H9 (cell line): ENCODE data around the gene NCMAP. TPM values are rescaled to one million over a fixed set of nuclear protein-coding genes. Genes with fewer than 3 reads are reported as not detected.

Experiments
- DNase-seq: peaks from one replicate; pipeline ENCODE4 v3.0.0-alpha.2; 2017
- H2AFZ ChIP-seq: one replicate; pipeline ENCODE4 v1.6.1; 2013; ENCODE audit warnings: mild to moderate bottlenecking, low read length, control low read depth, moderate library complexity
- H2AK5ac ChIP-seq: 2 replicates; pipeline ENCODE4 v1.6.1; 2013; ENCODE audit warnings: low read length, control low read depth, mixed read lengths; ENCODE audit not compliant: insufficient read length
- H2BK120ac ChIP-seq: one replicate; pipeline ENCODE4 v1.6.1; 2013; ENCODE audit warnings: low read depth, mild to moderate bottlenecking, low read length, control low read depth, inconsistent platforms; ENCODE audit not compliant: poor library complexity, severe bottlenecking
- H2BK12ac ChIP-seq: 2 replicates; pipeline ENCODE4 v1.6.1; 2013; ENCODE audit warnings: low read length, control low read depth, mixed read lengths, low read depth; ENCODE audit not compliant: insufficient read length
- H2BK15ac ChIP-seq: 2 replicates; pipeline ENCODE4 v1.6.1; 2013; ENCODE audit warnings: low read depth, low read length, control low read depth
- H2BK20ac ChIP-seq: one replicate; pipeline ENCODE4 v1.6.1; 2013; ENCODE audit warnings: low read depth, mild to moderate bottlenecking, low read length, control low read depth, inconsistent platforms; ENCODE audit not compliant: poor library complexity, severe bottlenecking
- H2BK5ac ChIP-seq: 2 replicates; pipeline ENCODE4 v1.6.1; 2013; ENCODE audit warnings: low read length, control low read depth, mixed read lengths; ENCODE audit not compliant: insufficient read length
- H3K14ac ChIP-seq: 2 replicates; pipeline ENCODE4 v1.6.1; 2013; ENCODE audit warnings: low read length, control low read depth; ENCODE audit not compliant: insufficient read depth
- H3K18ac ChIP-seq: 2 replicates; pipeline ENCODE4 v1.6.1; 2013; ENCODE audit warnings: low read depth, mild to moderate bottlenecking, mixed read lengths, low read length, control low read depth; ENCODE audit not compliant: insufficient read length
- H3K23ac ChIP-seq: 2 replicates; pipeline ENCODE4 v1.6.1; 2013; ENCODE audit warnings: low read length, control low read depth, mixed read lengths, low read depth; ENCODE audit not compliant: insufficient read length
- H3K23me2 ChIP-seq: 2 replicates; pipeline ENCODE4 v1.6.1; 2013; ENCODE audit warnings: low read depth, mild to moderate bottlenecking, mixed read lengths, low read length, control low read depth; ENCODE audit not compliant: insufficient read length, poor library complexity, severe bottlenecking
- H3K27ac ChIP-seq: 2 replicates; pipeline ENCODE4 v1.5.1; 2013; ENCODE audit warnings: low read length, control low read depth, mixed read lengths, low read depth; ENCODE audit not compliant: insufficient read length
- H3K27me3 ChIP-seq: 2 replicates; pipeline ENCODE4 v1.6.1; 2013; ENCODE audit warnings: low read length, control low read depth, inconsistent platforms; ENCODE audit not compliant: insufficient read depth
- H3K4ac ChIP-seq: 2 replicates; pipeline ENCODE4 v1.6.1; 2013; ENCODE audit warnings: low read depth, mild to moderate bottlenecking, control low read depth, inconsistent platforms, low read length, moderate library complexity
- H3K4me1 ChIP-seq: 2 replicates; pipeline ENCODE4 v1.6.1; 2013; ENCODE audit warnings: low read length, control low read depth, inconsistent platforms; ENCODE audit not compliant: insufficient read depth
- H3K4me2 ChIP-seq: 2 replicates; pipeline ENCODE4 v1.6.1; 2013; ENCODE audit warnings: low read length, control low read depth, mixed read lengths; ENCODE audit not compliant: insufficient read length, insufficient read depth
- H3K56ac ChIP-seq: 2 replicates; pipeline ENCODE4 v1.6.1; 2013; ENCODE audit warnings: low read depth, mild to moderate bottlenecking, mixed read lengths, low read length, control low read depth; ENCODE audit not compliant: insufficient read length
- H3K79me1 ChIP-seq: 2 replicates; pipeline ENCODE4 v1.6.1; 2013; ENCODE audit warnings: low read depth, mild to moderate bottlenecking, moderate library complexity, low read length, control low read depth, inconsistent platforms; ENCODE audit not compliant: insufficient read depth, poor library complexity, severe bottlenecking
- H3K79me2 ChIP-seq: 2 replicates; pipeline ENCODE4 v1.6.1; 2013; ENCODE audit warnings: low read length, control low read depth, inconsistent platforms; ENCODE audit not compliant: insufficient read depth
- H3K9ac ChIP-seq: 2 replicates; pipeline ENCODE4 v1.6.1; 2013; ENCODE audit warnings: low read length, control low read depth, mixed read lengths; ENCODE audit not compliant: insufficient read length; ENCODE audit errors: extremely low read depth
- H3K9me3 ChIP-seq: one replicate; pipeline ENCODE4 v1.6.1; 2013; ENCODE audit warnings: low read depth, low read length, inconsistent platforms; ENCODE audit not compliant: control insufficient read depth
- H3T11ph ChIP-seq: one replicate; pipeline ENCODE4 v1.6.1; 2013; ENCODE audit warnings: mild to moderate bottlenecking, low read length, control low read depth, inconsistent platforms
- H4K20me1 ChIP-seq: one replicate; pipeline ENCODE4 v1.6.1; 2013; ENCODE audit not compliant: control insufficient read depth, insufficient read length, insufficient read depth
- H4K5ac ChIP-seq: 2 replicates; pipeline ENCODE4 v1.6.1; 2013; ENCODE audit warnings: low read depth, mild to moderate bottlenecking, mixed read lengths, low read length, control low read depth; ENCODE audit not compliant: insufficient read length
- H4K8ac ChIP-seq: replicated peaks from 2 replicates; pipeline ENCODE4 v1.6.1; 2013; ENCODE audit warnings: low read length, control low read depth, mixed read lengths, low read depth; ENCODE audit not compliant: insufficient read length
- H4K91ac ChIP-seq: 2 replicates; pipeline ENCODE4 v1.6.1; 2013; ENCODE audit warnings: low read depth, mild to moderate bottlenecking, moderate library complexity, mixed read lengths, low read length, control low read depth; ENCODE audit not compliant: insufficient read length
- H3K27ac Mint-ChIP-seq, 3 experiments: 2 replicates in 2 of 3; 3 replicates in 1 of 3; pipeline ENCODE4 v1.8.0; 2020 to 2021; ENCODE audit warnings: mixed read lengths in 3 of 3, mild to moderate bottlenecking in 1 of 3, moderate library complexity in 1 of 3
- H3K27me3 Mint-ChIP-seq: 2 replicates; pipeline ENCODE4 v1.8.0; 2021; ENCODE audit warnings: low read depth, mild to moderate bottlenecking, moderate library complexity, mixed read lengths
- H3K36me3 Mint-ChIP-seq, 3 experiments: 2 replicates in 2 of 3; 3 replicates in 1 of 3; pipeline ENCODE4 v1.8.0; 2020 to 2021; ENCODE audit warnings: low read depth in 3 of 3, mixed read lengths in 3 of 3; ENCODE audit not compliant: insufficient read depth in 1 of 3
- H3K4me1 Mint-ChIP-seq, 2 experiments: 2 replicates each; pipeline ENCODE4 v1.8.0; 2020; ENCODE audit warnings: mixed read lengths in 2 of 2
- H3K4me3 Mint-ChIP-seq, 2 experiments: 2 replicates in 1 of 2; 3 replicates in 1 of 2; pipeline ENCODE4 v1.8.0; 2020 to 2021; ENCODE audit warnings: mild to moderate bottlenecking in 2 of 2, mixed read lengths in 2 of 2, moderate library complexity in 1 of 2
- H3K9me3 Mint-ChIP-seq, 2 experiments: 2 replicates in 1 of 2; 3 replicates in 1 of 2; pipeline ENCODE4 v1.8.0; 2020; ENCODE audit warnings: mild to moderate bottlenecking in 2 of 2, mixed read lengths in 2 of 2, moderate library complexity in 1 of 2
- WGBS: extraction: QIAGEN DNeasy Blood & Tissue Kit; methylation state at CpG from one replicate; pipeline ENCODE4 v1.1.7; 2013; ENCODE audit warnings: missing lambda C conversion rate, low lambda C conversion rate, mixed read lengths; ENCODE audit not compliant: insufficient read length; ENCODE audit errors: extremely low coverage; 5-methylcytosine and 5-hydroxymethylcytosine counted together
- total RNA-seq: library from RNA; stranded (reverse); gene quantifications from 2 replicates; pipeline ENCODE4 v1.2.1, GENCODE V29; 2021
- TF ChIP-seq, protein P1 (sequence below): fragments of 200-600 bp; sonication (generic); conservative IDR thresholded peaks from 3 replicates; pipeline ENCODE4 v1.8.0; 2021; ENCODE audit warnings: antibody characterized with exemption, mild to moderate bottlenecking

The NCMAP gene
- total RNA-seq, 1 experiment from 2014 or later = 0.35 TPM

DNA sequence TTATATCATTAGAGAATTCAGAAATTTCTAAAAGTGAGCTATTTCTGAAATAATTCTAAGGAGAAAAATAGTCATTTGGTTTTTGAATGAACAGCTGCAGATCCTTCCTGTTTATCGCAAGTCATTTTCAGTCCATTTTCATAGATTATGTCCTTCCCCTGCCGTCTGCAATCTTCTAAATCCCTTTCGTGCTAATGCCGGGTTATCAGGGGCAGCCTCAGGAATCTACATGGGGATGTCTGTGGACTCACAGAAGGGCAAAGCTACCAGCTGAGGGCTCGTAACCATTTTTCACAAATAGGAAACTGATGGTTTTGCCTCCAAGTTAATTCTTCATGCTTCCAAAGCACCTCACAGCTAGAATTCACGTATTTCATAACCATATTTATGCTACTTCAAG lies 30.3 kb upstream of the NCMAP start:
- TF ChIP-seq, protein P1, sequence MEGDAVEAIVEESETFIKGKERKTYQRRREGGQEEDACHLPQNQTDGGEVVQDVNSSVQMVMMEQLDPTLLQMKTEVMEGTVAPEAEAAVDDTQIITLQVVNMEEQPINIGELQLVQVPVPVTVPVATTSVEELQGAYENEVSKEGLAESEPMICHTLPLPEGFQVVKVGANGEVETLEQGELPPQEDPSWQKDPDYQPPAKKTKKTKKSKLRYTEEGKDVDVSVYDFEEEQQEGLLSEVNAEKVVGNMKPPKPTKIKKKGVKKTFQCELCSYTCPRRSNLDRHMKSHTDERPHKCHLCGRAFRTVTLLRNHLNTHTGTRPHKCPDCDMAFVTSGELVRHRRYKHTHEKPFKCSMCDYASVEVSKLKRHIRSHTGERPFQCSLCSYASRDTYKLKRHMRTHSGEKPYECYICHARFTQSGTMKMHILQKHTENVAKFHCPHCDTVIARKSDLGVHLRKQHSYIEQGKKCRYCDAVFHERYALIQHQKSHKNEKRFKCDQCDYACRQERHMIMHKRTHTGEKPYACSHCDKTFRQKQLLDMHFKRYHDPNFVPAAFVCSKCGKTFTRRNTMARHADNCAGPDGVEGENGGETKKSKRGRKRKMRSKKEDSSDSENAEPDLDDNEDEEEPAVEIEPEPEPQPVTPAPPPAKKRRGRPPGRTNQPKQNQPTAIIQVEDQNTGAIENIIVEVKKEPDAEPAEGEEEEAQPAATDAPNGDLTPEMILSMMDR = no peak
- H3K4me2 ChIP-seq = no peak overlapping the region
- DNase-seq = no peak
- H4K8ac ChIP-seq = no peak overlapping the region
- no peak overlapping the region for H2BK20ac ChIP-seq
- no peak overlapping the region for H2BK5ac ChIP-seq
- H3K9me3 Mint-ChIP-seq = no peaks in the 10 kb centered on the region
- no peaks in the 10 kb centered on the region for H3K79me2 ChIP-seq
- no peak overlapping the region for H4K5ac ChIP-seq
- H3K56ac ChIP-seq = no peak overlapping the region
- no peak overlapping the region for H2AFZ ChIP-seq
- peak overlapping the region in 1 of 3 experiments; percentile 58; a peak in 1 of 7 replicates for H3K27ac Mint-ChIP-seq
- H2BK120ac ChIP-seq = no peak overlapping the region
- no peak overlapping the region for H3T11ph ChIP-seq
- no peak overlapping the region for H3K9ac ChIP-seq
- no peak overlapping the region for H3K4ac ChIP-seq
- H3K4me1 ChIP-seq = no peaks in the 10 kb centered on the region
- H3K4me1 Mint-ChIP-seq = no peaks in the 10 kb centered on the region; a peak in 1 of 4 replicates
- no peaks in the 10 kb centered on the region for H3K23me2 ChIP-seq
- H3K4me3 Mint-ChIP-seq = no peak overlapping the region
- no peak overlapping the region for H3K18ac ChIP-seq
- no peak overlapping the region for H2BK12ac ChIP-seq
- H2BK15ac ChIP-seq = no peak overlapping the region
- no peaks in the 10 kb centered on the region for H3K27me3 Mint-ChIP-seq
- H3K27ac ChIP-seq = no peak overlapping the region
- no peaks in the 10 kb centered on the region for H3K79me1 ChIP-seq
- no peak overlapping the region for H3K23ac ChIP-seq
- H4K20me1 ChIP-seq = no peaks in the 10 kb centered on the region
- H3K36me3 Mint-ChIP-seq = no peaks in the 10 kb centered on the region
- H3K9me3 ChIP-seq = no peaks in the 10 kb centered on the region
- no CpG with 5 or more reads among the region's 6 CpGs for WGBS
- H2AK5ac ChIP-seq = no peak overlapping the region
- no peaks in the 10 kb centered on the region for H3K27me3 ChIP-seq
- no peak overlapping the region for H3K14ac ChIP-seq
- no peak overlapping the region for H4K91ac ChIP-seq
